Activated CD4-positive, alpha-beta T cell treated with anti-CD3 and anti-CD28 coated beads for 48 hours (primary cell): ENCODE data around the gene ZNF862.

Experiments used
- DNase-seq: peaks from one replicate; pipeline ENCODE4 v3.0.0-alpha.2; 2020

The ZNF862 gene

DNA sequence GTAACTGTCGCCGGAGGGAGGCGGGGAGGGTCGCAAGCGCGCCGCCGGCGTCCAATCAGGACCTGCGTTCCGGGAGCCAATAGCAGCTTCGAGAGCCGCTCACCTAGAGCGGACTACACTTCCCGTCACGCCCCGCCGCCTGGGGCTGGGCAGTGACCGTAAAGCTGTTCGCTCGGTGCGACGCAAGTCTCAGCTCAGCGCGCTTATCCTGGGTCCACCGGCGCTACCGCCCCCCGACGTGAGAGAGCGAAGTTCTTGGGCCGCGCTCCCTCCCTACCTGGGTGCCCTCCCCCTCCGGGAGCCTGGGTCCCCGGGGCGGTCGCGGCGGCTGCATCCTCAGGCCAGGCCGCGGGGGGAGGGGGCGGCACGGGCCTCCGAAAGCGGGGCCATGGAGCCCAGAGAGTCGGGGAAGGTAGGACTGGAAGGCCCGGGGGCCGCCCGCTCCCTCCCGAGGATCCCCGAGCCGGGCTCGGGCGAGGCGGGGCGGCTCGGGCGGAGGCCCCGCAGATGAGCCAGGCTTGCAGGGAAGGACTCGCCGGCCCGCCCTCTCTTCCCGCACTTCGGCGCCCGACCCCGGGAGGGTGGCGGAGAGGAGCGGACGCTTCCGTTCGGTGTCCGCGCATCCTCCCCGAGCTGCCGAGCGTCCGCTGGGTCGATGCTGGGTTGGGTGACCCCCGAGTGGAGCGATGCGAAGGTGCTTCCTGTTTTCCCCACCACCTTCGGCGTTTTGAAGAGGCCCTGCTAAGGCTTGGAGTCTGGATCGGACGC, at the start of gene ZNF862:
Gene ZNF862 (plus strand): TSS at position 152 of the 768 bp plus-strand sequence. CDS start 237 bp downstream, at position 389.
- DNase-seq = peak; percentile 97

DNA sequence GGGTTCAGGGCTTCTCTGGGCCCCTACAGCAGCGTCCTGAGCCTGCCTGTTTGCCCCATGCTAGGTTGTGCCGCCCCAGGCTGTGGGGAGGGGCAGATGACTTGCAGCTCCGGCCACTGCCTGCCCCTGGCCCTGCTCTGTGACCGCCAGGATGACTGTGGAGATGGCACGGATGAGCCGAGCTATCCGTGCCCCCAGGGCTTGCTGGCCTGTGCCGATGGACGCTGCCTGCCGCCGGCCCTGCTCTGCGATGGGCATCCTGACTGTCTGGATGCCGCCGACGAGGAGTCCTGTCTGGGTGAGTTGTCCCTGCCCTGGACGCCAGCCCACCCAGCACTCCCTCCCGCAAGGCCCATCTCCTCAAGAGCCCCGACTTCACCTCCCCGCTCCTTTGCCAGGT, 49.1 kb upstream of the ZNF862 start:
- DNase-seq = no peak

DNA sequence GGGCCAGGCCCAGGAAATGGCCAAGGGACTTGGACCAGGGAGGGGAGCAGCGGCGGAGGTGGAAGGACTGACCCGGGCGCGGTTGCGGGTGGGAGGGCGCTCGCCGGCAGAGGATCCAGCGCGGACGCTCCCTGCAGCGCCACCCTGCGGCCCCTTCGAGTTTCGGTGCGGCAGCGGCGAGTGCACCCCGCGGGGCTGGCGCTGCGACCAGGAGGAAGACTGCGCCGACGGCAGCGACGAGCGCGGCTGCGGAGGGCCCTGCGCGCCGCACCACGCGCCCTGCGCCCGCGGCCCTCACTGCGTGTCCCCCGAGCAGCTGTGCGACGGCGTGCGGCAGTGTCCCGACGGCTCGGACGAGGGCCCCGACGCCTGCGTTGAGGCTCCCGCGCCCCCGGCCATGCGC, 48.0 kb upstream of the ZNF862 start:
- peak; percentile 74 for DNase-seq

DNA sequence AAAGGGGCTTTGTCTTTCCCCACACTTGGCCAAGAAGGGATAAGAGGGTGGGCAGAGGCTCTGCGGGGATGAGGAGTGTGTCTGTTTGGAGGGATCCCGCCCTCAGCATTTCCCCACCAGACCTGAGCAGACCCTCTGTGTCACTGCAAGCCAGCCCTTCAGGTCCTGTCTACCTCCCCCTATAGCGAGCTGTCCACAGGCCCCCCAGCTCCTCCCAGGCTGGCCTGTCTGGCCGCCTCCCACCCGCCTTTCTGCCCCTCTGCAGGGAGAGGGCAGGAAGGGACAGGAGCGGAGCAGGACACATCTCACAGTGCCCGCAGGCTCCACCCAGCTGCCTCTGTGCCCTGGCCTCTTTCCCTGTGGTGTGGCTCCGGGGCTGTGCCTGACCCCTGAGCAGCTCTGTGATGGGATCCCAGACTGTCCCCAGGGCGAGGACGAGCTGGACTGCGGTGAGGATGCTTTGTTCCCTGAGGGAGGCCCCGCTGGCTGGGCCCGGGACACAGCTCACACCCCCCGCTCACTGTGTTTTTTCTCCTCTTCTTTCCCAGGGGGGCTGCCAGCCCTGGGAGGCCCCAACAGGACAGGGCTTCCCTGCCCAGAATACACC, 47.3 kb upstream of the ZNF862 start:
- no peak for DNase-seq

DNA sequence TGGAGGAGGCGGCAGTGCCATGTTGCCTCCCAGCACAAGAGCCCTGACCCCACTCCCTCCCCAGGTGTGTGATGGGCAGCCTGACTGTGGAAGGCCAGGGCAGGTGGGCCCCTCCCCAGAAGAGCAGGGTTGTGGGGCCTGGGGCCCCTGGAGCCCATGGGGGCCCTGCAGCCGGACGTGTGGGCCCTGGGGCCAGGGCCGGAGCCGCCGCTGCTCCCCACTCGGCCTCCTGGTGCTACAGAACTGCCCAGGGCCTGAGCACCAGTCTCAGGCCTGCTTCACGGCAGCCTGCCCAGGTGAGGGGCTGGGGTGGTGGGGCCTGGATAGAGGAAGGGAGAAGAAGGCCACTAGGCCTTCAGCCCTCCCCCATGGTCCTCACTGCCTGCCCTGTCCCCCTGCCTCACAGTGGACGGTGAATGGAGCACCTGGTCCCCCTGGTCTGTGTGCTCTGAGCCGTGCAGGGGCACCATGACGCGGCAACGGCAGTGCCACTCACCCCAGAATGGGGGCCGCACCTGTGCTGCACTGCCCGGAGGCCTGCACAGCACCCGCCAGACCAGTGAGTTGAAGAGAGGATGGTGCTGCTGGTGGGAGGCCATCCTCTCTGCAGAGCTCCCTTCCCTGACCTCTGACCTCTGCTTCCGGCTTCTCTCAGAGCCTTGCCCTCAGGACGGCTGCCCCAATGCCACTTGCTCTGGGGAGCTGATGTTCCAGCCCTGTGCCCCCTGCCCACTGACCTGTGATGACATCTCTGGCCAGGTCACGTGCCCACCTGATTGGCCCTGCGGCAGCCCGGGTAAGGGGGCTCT, 46.6 kb upstream of the ZNF862 start:
- no peak for DNase-seq

DNA sequence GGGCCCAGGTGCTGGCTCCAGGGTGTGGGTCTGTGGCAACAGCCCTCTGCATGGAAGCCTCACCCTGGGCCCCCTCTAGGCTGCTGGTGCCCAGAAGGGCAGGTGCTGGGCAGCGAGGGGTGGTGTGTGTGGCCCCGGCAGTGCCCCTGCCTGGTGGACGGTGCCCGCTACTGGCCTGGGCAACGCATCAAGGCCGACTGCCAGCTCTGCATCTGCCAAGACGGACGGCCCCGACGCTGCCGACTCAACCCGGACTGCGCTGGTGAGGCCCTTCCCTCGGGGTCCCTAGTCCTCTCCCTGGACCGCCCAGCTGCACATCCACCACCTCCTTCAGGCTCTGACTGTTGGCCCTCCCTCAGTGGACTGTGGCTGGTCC, 46.0 kb upstream of the ZNF862 start:
- DNase-seq = no peak

DNA sequence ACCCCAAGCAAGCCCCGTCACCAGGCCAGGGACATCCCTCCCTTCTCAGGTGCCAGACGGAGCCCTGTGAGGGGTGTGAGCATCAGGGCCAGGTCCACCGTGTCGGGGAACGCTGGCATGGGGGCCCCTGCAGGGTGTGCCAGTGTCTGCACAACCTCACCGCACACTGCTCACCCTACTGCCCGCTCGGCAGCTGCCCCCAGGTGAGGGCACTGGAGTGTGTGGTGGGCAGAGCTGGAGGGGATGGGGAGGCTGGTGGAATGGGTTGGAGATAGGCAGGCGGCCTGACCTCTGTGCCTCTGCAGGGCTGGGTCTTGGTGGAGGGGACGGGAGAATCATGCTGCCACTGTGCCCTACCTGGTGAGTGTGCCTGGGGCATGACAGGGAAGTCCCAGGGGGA, 44.9 kb upstream of the ZNF862 start:
- DNase-seq = no peak

DNA sequence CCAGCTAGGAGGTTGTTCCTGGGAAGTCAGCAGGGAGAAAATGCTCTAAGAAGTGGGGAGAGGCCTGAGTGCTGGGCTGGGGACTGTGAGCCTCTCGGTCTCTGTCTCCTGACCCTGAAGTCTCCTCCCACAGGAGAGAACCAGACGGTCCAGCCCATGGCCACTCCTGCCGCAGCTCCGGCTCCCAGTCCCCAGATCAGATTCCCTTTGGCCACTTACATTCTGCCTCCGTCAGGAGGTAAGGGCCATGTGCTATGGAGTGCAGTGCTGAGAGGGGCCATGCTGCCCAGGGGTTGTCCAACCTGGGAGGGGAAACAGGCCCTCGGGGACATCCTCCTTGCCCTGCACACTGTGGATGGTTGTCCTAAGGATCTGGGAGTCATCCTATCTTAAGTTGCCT, 43.5 kb upstream of the ZNF862 start:
- DNase-seq = no peak

DNA sequence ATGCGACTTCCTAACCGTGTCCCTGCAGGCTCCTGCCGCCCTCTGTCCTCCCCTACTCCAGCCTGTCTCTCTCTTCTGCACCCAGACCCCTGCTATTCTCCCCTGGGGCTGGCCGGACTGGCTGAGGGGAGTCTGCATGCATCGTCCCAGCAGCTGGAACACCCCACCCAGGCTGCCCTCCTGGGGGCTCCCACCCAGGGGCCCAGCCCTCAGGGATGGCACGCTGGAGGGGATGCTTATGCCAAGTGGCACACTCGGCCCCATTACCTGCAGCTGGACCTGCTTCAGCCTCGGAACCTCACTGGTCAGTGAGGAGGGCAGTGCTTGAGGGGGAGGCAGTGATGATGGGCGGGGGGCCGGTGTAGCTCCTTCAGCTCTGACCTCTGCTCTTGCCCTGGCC, 43.0 kb upstream of the ZNF862 start:
- no peak for DNase-seq

DNA sequence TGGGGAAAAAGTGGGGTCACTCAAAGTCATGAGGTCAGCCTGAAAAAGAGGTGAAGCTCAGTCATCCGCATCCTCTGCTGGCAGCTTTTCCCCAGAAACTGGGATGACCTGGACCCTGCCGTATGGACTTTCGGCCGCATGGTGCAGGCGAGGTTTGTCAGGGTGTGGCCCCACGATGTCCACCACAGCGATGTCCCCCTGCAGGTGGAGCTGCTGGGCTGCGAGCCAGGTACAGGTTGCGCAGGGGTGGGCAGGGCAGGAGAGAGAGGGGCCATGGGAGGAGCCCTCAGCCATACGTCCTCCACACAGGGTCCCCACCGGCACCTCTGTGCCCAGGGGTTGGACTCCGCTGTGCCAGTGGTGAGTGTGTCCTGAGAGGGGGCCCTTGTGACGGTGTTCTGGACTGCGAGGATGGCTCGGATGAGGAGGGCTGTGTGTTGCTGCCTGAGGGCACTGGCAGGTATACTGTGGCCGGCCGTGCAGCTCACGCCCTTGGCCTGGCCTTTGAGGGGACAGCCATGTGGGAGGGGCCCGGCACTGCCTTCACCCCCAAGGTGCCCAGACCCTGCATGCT, 41.8 kb upstream of the ZNF862 start:
- no peak for DNase-seq

DNA sequence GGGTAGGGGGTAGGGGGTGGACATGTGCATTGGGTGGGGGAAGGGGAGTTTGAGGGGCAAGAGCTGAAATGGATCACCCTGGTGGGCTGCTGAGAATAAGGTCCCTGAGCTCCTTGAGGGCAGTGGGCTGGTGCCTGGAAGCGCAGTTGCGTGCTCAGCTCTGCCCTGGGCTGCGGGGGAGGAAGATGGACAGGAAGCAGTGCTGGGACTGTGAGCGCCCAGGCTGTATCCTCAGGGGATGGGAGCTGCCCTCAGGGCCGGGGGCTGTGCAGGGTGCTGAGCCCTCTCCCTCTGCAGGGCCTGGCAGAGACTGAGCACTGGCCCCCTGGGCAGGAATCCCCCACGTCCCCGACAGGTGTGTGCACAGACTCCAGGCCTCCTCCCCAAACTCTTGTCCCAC, 40.4 kb upstream of the ZNF862 start:
- no peak for DNase-seq

DNA sequence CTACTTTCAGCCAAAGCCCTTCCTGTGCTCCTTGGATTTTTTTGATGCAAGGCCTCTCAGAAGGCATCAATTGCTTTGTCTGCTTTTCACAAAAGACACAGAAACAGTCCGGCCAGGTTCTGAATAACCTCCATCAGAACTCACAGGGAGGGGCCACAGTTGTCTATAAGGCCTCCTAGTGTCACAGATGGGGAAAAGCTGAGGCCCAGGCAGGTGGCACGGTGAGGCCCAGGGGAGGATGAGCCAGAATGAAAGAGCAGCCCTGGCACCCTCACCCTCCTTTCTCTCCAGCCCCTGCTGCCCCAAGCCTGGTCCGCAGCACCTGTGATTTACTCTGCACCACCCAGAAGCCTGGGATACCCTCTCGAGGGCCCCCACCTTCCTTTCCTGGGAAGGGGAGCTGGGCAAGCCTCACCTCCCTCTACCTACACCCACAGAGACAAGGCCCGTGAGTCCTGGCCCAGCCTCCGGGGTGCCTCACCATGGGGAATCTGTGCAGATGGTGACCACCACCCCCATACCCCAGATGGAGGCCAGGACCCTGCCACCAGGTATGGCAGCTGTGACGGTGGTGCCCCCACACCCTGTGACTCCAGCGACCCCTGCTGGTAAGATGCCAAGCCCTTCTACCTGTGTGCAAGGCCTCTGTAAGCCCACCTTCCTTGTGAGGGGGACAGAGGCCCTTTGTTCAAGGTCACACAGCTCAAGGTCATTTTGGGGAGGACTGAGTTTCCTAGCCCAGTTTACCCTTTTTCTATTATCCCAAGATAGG, 38.6 kb upstream of the ZNF862 start:
- peak; percentile 70 for DNase-seq

DNA sequence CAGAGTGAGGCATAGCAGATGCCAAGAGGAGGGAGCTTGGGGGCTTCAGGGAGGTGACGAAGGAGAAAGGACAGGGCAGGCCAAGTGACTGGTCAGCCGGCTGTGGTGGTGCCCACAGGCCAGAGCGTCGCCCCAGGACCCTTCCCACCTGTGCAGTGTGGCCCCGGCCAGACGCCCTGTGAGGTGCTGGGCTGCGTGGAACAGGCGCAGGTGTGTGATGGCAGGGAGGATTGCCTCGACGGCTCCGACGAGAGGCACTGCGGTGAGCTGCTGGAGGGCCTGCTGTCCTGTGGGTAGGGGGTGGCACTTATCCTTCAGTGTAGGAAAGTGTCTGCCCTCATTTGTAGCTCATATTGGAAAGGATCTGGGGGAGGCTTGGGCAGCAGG, 38.0 kb upstream of the ZNF862 start:
- DNase-seq = no peak

DNA sequence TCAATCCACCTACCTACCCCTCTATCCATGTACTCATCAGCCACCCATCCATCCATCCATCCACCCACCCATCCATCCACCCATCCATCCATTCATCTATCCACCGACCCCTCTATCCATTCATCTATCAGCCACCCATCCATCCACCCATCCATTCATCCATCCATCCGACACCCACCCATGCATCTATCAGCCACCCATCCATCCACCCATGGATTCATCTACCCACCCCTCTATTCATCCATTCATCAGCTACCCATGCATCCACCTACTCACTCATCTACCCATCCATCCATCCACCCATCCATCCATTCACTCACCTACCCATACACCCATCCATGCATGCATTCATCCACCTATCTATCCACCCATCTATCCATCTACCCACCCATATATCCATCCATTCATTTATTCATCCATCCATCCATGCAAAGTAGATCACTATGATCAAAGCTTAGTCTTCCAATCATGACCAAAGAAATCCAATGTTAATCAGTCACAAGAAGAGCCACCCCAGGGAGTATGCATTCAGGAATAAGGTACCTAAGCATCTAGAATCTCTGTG, 37.1 kb upstream of the ZNF862 start:
- no peak for DNase-seq

DNA sequence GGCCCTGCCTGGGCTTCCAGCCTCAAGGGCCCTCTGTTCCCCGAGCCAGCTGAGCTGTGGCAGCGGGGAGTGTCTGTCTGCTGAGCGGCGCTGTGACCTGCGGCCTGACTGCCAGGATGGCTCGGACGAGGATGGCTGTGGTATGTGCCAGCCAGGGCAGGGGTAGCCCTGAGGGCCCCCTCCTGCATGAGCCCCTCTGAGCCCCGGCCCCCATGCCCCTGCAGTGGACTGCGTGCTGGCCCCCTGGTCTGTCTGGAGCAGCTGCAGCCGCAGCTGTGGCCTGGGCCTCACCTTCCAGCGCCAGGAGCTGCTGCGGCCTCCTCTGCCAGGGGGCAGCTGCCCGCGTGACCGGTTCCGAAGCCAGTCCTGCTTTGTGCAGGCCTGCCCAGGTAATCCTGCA, 36.4 kb upstream of the ZNF862 start:
- no peak for DNase-seq

DNA sequence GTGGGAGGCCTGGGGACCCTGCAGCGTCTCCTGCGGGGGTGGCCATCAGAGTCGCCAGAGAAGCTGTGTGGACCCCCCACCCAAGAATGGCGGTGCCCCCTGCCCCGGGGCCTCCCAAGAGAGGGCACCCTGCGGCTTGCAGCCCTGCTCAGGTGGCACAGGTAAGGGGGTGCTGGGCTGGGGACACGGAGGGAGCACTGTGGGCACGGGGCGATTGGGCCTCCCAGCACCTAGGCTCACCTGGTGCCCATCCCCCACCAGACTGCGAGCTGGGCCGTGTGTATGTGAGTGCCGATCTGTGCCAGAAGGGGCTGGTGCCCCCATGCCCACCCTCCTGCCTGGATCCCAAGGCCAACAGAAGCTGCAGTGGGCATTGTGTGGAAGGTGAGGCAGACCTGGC, 35.2 kb upstream of the ZNF862 start:
- no peak for DNase-seq

DNA sequence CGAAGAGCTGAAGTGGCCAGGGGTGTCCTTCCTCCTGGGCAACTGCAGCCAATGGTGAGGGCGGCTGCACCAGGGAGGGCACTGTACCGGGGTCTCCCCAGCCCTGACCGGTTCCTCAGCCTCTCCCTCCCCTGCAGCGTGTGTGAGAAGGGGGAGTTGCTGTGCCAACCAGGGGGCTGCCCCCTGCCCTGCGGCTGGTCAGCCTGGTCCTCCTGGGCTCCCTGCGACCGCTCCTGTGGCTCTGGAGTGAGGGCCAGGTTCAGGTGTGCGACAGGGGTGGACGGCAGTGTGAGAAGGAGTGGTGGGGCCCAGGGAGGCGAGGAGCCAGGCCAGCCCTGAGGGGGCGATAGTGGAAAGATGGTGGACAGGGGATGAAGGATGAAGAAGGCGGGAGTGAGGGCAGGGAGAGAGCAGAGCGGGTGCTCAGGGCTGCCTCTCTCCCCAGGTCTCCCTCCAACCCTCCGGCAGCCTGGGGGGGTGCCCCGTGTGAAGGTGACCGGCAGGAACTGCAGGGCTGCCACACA, 34.6 kb upstream of the ZNF862 start:
- no peak for DNase-seq

DNA sequence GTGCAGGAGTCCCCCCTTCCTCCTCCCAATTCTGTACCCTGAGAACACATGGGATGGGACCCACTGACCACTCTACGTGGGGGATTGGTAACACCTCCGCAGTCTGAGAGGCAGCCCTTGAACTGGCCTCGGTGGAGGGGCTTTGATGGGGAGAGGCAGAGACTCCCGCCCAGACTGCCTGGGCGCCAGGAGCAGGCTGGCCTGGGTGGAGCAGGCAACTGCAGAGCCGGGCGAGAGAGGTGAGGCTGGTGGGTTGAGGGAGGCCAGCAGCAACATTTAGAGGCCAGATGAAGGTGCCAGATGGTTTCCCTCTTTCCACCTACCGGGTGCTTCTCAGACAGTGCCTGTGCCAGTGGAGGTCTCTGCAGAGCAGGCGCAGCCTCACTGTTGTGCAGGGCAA, 34.1 kb upstream of the ZNF862 start:
- DNase-seq = no peak

DNA sequence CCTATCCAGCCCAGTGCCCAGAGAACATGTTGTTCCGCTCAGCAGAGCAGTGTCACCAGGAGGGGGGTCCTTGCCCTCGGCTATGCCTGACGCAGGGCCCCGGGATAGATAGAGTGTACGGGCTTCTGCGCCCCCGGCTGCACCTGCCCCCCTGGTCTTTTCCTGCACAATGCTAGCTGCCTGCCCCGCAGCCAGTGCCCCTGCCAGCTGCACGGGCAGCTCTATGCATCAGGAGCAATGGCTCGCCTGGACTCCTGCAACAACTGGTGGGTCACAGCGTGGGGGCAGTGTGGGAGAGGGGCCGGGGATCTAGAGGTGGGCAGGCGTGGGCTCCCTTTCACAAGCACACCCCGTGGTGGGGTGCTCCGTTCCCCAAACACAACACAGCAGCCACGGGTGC, 31.4 kb upstream of the ZNF862 start:
- no peak for DNase-seq

DNA sequence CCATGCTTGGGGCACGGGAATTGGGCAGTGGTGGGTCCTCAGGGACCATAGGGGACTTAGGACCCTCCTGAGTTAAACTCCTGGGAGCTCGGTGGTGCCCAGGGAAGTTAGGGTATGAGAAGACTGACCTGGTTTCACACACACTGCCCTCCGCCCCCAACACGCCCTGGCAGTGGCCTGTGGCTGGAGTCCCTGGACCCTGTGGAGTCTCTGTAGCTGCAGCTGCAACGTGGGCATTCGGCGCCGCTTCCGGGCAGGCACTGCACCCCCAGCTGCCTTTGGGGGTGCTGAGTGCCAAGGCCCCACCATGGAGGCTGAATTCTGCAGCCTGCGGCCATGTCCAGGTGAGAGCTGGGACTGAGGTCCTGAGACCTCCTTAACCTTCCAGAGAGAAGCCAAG, 29.9 kb upstream of the ZNF862 start:
- no peak for DNase-seq

DNA sequence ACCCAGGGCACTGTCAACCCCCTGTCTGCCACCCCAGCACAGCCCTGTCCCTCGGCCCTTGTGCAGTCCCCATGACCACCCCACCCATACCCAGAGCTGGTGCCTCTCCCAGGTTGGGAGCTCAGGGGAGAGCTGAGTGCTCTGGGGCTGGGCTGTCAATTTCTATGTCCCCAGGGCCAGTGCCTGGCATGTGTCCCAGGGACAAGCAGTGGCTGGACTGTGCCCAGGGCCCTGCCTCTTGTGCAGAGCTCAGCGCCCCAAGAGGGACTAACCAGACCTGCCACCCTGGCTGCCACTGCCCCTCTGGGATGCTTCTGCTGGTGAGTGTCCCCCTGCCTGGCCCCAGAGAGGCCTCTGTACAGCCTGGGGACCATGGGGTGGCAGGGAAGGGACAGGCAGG, 29.0 kb upstream of the ZNF862 start:
- no peak for DNase-seq

DNA sequence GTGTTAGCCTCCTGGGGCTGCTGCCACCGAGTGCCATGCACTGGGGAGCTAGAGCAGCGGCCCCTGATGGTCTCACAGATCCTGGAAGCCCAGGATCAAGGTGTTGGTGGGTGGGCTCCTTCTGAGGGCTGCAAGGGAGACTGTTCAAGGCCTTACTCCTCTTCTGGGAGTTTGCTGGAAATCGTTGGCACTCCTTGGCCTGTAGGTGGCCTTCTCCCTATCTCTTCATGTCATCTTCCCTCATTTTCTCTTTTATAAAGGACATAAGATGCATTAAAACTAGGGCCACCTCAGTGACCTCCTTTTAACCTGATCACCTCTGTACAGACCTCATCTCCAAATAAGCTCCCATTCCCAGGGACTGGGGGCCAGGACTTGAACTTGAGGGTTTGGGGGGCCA, 27.0 kb upstream of the ZNF862 start:
- no peak for DNase-seq
